HG02678 (cell line): ENCODE results near the gene SPEM2.

Source experiments
- ATAC-seq: cut with Tn5 transposase; IDR thresholded peaks from one replicate; pipeline ENCODE4 v1.9.1; 2021; ENCODE audit warnings: mild to moderate bottlenecking, moderate library complexity; ENCODE audit not compliant: unreplicated experiment

SPEM2 gene

DNA sequence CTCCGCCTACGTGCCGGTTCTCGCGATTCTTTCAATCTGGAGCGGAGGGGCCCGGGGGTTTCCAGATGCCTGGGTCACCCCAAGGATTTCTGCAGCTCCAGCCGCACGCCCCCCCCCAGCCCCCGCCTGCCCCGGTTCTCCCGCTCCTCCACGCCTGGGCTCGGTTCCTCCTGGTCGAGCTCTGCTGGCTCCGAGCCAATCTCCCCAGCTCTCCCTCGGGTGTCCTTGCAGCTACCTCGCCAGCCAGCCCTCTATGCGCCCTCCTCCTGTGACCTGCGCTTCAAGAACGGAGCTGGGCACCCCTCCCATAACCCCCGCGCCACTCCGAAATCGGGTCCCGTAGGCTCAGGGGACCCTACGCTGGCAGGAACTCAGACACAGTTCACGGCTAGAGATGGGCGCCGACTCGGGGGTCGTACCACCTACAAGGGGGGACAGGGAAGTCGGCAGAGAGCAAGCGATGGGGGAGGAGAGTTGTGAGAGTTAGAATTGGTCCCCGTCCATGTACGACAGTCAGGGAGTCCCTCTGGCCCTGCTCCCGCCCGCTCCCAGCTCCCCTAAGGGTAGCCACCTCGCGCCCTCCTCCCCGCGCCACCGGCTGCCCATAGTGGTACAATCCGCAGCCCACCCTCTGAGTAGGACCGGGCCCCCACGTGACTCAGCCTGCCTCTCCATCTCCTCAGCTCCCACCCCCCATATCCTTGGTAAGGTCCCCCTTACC lies 14.9 kb downstream of the SPEM2 start:
- ATAC-seq: no peak

- ATAC-seq: no peak
Observed at GRCh38 chr17:7440834-7441195, 15.4 kb downstream of the SPEM2 start.

- ATAC-seq: no peak
Observed at GRCh38 chr17:7441266-7441665, 15.8 kb downstream of the SPEM2 start.

DNA sequence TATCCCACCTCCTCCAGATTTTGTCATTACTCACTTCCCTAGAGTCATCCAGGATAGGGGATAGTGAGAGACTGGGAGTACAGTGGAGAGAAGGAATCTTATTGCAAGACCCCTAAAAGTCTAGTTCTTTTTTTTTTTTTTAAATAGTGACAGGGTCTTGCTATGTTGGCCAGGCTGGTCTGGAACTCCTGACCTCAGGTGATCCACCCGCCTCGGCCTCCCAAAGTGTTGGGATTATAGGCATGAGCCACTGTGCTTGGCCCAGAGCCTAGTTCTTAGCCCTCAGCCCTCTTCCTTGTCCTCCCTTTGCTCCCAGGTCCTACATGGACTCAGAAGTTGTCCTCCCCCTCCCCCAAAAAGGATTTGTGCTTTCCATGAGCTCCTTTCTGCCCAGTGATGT lies 16.7 kb downstream of the SPEM2 start:
- no peak for ATAC-seq

GRCh38 chr17:7443499-7444485 lies 18.4 kb downstream of the SPEM2 start:
- ATAC-seq: no peak

DNA sequence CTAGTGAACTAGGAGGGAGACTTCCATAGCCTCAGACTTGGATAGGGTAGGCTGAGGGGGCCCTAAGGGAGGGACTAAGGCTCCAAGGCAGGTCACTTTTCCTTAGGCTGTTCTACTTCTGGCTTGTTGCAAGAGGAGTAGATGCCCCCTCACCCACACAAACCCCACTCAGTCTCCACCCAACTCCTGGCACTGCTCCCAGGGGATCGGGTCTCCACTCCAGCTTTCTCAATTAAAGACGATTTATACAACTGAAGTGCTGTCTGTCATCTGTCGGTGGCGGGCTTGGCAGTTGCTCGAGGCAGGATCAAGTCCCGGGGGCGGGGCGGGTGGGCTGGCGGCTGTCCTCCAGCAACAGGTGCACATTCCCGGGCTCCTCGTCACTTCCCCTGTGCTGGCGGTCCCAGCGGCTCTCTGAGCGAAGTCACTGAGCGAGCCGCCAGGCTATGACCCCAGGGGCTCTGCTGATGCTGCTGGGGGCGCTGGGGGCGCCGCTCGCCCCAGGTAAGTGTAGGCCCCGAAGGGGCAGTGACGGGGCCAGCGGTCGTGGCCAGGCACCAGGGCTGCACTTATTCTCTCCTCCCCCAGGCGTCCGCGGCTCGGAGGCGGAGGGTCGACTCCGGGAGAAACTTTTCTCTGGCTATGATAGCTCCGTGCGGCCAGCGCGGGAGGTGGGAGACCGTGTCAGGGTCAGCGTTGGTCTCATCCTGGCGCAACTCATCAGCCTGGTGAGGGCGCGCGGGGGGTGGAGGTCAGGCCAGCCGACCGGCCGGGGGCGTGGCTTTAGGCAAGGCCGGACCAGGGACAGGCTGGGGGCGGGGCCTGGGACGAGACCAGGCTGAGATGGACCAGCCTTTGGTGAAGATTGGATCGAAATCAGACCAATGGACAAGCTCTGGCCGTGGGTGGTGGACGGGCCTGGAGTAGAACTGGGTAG lies 19.5 kb downstream of the SPEM2 start, which contains the start of gene CHRNB1:
Gene CHRNB1, plus strand, starts transcription at position 380 of the 937 bp plus-strand sequence. Its CDS starts 67 bp downstream, at position 447.
- peak; percentile 62 for ATAC-seq

DNA sequence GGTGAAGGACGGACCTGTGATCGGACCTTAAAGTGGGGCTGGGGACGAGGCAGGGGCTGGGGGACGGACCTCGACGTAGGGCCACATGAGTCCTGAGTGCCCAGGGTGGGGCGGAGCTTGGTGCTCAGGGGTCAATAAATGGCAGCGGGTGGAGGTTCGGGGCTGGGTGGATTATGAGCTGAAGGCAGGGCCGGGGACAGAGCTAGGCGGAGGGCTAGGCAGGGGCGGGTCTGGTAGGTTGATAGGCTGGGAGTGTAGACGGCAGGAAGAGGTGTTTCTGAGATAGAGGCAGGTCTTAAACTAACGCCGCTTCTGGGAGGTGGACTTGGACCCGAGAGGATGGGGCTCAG lies 20.2 kb downstream of the SPEM2 start:
- peak; percentile 23 for ATAC-seq

- no peak for ATAC-seq
Observed at GRCh38 chr17:7448461-7448860, 23.0 kb downstream of the SPEM2 start.

- no peak for ATAC-seq
Observed at GRCh38 chr17:7459961-7460545, 34.6 kb downstream of the SPEM2 start.

DNA sequence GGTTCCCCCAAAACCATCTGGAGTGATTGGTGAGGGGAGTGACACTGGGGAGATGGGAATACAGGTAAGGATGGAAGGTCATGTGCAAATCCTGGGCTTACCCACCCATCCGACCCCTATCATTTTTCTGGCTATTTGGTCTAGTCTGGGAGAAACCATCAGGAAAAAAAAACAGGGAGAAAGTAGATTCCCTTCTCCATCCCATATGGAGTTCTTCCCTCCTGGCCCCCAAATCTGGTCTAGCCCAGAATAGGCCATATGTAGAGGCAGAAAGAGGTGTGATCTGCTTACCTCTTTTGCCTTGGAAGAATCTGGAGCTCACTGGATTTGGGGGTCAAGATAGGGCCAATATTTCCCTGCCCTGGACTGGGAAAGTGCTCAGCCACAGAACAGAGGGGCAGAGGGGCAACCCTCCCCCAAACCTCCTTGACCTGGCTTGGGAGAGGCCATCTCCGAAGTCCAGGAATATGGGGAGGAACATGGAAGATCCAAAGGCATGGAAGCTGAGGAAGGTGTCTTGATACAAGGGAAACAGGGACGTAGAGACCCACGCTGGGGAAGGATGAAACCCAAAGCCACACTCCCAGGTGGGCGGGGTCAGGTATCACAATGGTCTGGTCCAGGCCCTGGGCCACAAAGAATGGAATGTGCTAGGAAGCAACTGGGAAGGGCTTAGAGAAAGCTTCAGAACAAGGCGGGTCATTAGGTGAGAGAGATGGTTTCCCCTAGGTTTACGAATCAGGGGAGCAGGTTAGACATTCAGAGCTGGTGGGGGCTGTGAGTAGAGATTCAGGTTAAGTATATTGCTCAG lies 35.6 kb downstream of the SPEM2 start:
- no peak for ATAC-seq

DNA sequence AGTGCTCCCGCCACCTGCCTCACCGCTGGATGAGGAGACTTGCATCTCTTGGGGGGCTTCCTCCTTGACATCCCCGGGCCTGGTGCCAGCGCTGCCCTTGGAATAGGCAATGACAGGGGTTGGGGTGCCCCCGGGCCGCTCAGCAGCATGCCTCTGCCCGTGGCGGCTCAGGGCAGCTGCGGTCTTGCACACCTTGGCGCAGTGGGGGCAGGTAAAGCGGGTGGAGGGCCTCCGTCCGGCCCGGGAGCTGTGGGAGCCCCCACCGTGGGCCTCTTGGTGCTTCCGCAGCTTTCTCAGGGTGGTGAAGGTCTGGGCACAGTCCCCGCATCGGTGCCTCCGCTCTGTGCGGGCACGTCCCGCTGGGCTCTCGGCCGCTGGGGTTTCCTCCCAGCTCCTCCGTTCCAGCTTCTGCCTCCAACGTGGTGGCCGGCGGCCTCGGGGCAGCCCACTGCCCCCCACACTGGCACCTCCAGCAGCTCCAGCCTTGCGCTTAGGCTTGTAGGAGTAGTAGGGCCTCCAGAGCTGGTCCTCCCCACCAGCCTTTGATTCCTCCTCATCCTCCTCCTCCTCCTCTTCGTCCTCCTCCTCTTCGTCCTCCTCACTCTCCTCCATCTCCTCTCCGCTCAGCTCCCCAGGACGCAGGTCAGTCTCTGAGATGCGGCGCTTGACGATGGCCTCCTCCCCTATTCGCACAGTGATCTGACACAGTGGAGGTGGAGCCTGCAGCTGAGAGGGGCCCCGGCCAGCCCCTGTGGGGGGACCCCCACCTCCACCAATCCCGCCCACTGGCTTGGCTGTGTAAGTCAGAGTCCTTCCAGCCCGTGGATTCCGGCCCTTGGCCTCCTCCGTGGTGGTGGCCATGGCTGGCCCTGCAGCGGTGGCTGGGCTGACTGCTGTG lies 37.3 kb downstream of the SPEM2 start:
- ATAC-seq: no peak

DNA sequence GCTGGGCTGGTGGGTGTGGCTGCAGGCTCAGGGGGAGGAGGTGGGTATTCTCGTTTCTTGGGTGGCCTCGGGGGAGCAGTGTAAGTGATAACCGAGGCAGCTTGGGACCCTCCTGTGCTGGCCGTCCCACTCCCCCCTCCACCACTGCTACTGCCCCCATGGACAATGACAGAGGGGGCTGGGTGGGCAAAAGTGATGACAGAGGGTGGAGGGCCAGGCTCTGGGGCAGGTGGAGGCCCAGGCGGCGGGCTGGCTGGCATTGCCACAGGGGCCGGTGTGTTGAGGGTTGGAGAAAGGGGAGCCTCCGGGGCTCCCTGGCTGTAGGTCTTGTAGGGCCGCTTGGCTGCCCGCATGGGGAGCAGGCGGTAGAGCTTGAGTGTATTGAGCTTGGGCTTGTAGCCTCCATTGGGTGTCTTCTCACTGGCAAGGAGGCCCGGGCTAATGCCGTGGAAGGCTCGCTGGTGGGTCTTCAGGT lies 38.0 kb downstream of the SPEM2 start:
- no peak for ATAC-seq

DNA sequence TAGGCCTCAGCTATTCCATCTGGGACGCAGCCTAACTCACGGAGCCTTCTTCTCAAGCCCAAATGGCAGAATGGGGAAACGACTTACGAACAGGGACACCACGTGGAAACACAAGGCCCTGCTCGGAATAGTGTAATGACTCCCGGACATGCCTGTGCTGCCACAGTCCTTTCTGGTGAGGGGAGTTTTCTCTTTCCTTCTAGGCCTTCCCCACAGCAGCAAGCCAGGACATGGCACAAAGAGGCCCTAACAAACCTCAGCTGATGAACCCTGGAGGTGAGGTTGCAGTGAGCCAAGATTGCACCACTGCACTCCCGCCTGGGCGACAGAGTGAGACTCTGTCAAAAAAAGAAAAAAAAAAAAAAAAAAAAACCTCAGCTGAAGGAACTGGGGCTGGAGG lies 38.7 kb downstream of the SPEM2 start:
- no peak for ATAC-seq

GRCh38 chr17:7465597-7466275 lies 40.3 kb downstream of the SPEM2 start:
- no peak for ATAC-seq

DNA sequence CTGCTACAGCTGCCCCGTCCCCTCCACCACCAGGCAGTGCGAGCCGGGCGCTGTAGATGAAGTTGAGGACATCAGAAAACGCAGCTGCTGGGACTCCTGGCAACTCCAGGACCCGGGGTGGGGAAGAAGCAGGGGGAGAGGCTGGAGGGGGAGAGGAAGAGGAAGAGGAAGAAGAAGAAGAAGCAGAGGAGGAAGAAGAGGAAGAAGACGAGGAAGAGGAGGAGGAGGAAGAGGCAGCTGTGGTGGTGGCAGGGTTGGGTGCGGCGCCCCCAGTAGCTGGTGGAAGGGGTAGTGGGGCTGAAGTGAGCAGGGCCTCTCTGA lies 40.9 kb downstream of the SPEM2 start:
- no peak for ATAC-seq

DNA sequence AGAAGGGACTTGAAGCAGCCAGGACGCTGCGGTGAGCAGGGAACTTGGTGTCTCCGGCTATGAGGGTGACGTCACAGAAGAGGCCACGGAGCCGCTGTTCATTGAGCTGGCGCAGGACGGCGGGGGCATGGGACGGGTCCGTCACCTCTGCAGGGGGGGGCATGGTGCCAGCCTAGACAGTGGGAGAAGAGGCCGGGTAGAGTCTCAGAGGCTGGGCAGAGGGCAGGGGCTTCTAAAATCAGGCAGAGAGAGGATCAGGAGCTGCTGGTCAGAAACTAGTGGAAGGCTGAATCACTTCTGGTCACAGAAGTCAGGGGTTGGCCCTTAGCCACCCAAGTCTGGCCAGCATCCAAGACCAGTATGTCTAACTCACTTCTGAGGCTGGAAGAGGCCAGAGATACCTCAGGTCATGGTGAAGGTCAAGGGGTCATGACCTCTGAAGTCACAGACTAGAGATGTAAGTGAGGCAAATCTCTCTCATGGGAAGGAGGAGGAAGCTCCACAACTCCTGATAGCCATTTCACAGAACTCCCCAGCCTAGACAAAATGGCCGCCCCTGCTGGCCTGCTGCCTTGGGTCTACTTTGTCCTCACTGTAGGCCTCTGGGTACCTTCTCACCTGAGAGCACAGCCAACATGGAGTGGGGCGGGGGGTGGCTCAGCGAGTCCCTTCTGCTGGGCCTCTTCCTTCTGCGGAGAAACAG lies 41.4 kb downstream of the SPEM2 start:
- ATAC-seq: no peak

- ATAC-seq: no peak
Observed at GRCh38 chr17:7467498-7467897, 42.1 kb downstream of the SPEM2 start.

- no peak for ATAC-seq
Observed at GRCh38 chr17:7468290-7468689, 42.9 kb downstream of the SPEM2 start.
